ENCODE results near the gene CD4. TPM values are rescaled to one million over a fixed set of nuclear protein-coding genes. Genes with fewer than 3 reads are reported as not detected.

Gene CD4
- total RNA-seq, 6 donors from 2014 or later, result 10.5 to 86.6 (median 35.6) TPM

GRCh38 chr12:6829536-6830220 is 40.4 kb downstream of the CD4 start:
- Histone ChIP-seq H3K36me3 (peaks cover 0 to 10% (median 0%) of the 10 kb centered on the region in 4 donors), H3K27ac (peak overlapping the region; percentile 42 to 83 (median 64)), H3K4me3 (peak overlapping the region; percentile 33 to 81 (median 72)), H3K4me1 (peaks cover 15 to 34% (median 28%) of the 10 kb centered on the region in 4 donors), H3K9me3 (no peaks in the 10 kb centered on the region), H3K27me3 (peaks cover 0 to 23% (median 7%) of the 10 kb centered on the region in 4 donors)
- ATAC-seq (ENCODE audit: low FRiP score in 2 of 2) (no peak), DNase-seq (no peak)
- 57 to 78% methylated on average over 17 to 19 of the region's 19 CpGs for WGBS, 2 donors
- no peak for TF ChIP-seq EP300 (IDR thresholded peaks at IDR 0.05)
- TF ChIP-seq POLR2AphosphoS5 (IDR thresholded peaks at IDR 0.05), result no peak
- TF ChIP-seq POLR2A (IDR thresholded peaks at IDR 0.05), result no peak
- no peak for TF ChIP-seq CTCF (IDR thresholded peaks at IDR 0.05)

- H3K4me3 ChIP-seq, result no peak overlapping the region
- WGBS, 2 donors, result 74 to 90% methylated on average over 5 to 11 of the region's 11 CpGs
- no peak overlapping the region for H3K27ac ChIP-seq
- TF ChIP-seq POLR2A (IDR thresholded peaks at IDR 0.05), result no peak
- TF ChIP-seq CTCF (IDR thresholded peaks at IDR 0.05), result no peak
- no peak for TF ChIP-seq EP300 (IDR thresholded peaks at IDR 0.05)
- TF ChIP-seq POLR2AphosphoS5 (IDR thresholded peaks at IDR 0.05), result no peak
- no peaks in the 10 kb centered on the region for H3K9me3 ChIP-seq
- peaks cover 15 to 31% (median 25%) of the 10 kb centered on the region in 4 donors for H3K4me1 ChIP-seq
- no peak for DNase-seq
- H3K27me3 ChIP-seq, result peaks cover 0 to 23% (median 5%) of the 10 kb centered on the region in 4 donors
- no peak for ATAC-seq (ENCODE audit: low FRiP score in 2 of 2)
- H3K36me3 ChIP-seq, result peaks cover 0 to 10% (median 0%) of the 10 kb centered on the region in 4 donors
Observed at GRCh38 chr12:6830286-6830890, 41.1 kb downstream of the CD4 start.

- 91 to 94% methylated on average over 6 of the region's 6 CpGs for WGBS, 2 donors
- no peak overlapping the region for H3K27ac ChIP-seq
- ATAC-seq (ENCODE audit: low FRiP score in 2 of 2) (no peak), DNase-seq (no peak)
- H3K4me3 ChIP-seq, result no peak overlapping the region
- peaks cover 0 to 10% (median 0%) of the 10 kb centered on the region in 4 donors for H3K36me3 ChIP-seq
- no peaks in the 10 kb centered on the region for H3K9me3 ChIP-seq
- peaks cover 0 to 23% (median 5%) of the 10 kb centered on the region in 4 donors for H3K27me3 ChIP-seq
- no peak for TF ChIP-seq POLR2AphosphoS5 (IDR thresholded peaks at IDR 0.05)
- no peak for TF ChIP-seq CTCF (IDR thresholded peaks at IDR 0.05)
- TF ChIP-seq EP300 (IDR thresholded peaks at IDR 0.05), result no peak
- TF ChIP-seq POLR2A (IDR thresholded peaks at IDR 0.05), result no peak
- H3K4me1 ChIP-seq, result peaks cover 15 to 30% (median 24%) of the 10 kb centered on the region in 4 donors
Observed at GRCh38 chr12:6830999-6831398, 41.7 kb downstream of the CD4 start.

- Histone ChIP-seq H3K27me3 (peaks cover 0 to 21% (median 3%) of the 10 kb centered on the region in 4 donors), H3K36me3 (peaks cover 0 to 10% (median 0%) of the 10 kb centered on the region in 4 donors), H3K4me1 (peaks cover 15 to 30% (median 24%) of the 10 kb centered on the region in 4 donors), H3K27ac (no peak overlapping the region), H3K4me3 (no peak overlapping the region), H3K9me3 (no peaks in the 10 kb centered on the region)
- TF ChIP-seq CTCF (IDR thresholded peaks at IDR 0.05) (no peak), POLR2A (IDR thresholded peaks at IDR 0.05) (no peak), POLR2AphosphoS5 (IDR thresholded peaks at IDR 0.05) (no peak), EP300 (IDR thresholded peaks at IDR 0.05) (no peak)
- 87 to 92% methylated on average over 10 to 12 of the region's 12 CpGs for WGBS, 2 donors
- DNase-seq (no peak), ATAC-seq (ENCODE audit: low FRiP score in 2 of 2) (no peak)
Observed at GRCh38 chr12:6831450-6831995, 42.2 kb downstream of the CD4 start.

Data from upper lobe of left lung (tissue), 6 donors.